ENCODE data around the gene ARAP2.

DNA sequence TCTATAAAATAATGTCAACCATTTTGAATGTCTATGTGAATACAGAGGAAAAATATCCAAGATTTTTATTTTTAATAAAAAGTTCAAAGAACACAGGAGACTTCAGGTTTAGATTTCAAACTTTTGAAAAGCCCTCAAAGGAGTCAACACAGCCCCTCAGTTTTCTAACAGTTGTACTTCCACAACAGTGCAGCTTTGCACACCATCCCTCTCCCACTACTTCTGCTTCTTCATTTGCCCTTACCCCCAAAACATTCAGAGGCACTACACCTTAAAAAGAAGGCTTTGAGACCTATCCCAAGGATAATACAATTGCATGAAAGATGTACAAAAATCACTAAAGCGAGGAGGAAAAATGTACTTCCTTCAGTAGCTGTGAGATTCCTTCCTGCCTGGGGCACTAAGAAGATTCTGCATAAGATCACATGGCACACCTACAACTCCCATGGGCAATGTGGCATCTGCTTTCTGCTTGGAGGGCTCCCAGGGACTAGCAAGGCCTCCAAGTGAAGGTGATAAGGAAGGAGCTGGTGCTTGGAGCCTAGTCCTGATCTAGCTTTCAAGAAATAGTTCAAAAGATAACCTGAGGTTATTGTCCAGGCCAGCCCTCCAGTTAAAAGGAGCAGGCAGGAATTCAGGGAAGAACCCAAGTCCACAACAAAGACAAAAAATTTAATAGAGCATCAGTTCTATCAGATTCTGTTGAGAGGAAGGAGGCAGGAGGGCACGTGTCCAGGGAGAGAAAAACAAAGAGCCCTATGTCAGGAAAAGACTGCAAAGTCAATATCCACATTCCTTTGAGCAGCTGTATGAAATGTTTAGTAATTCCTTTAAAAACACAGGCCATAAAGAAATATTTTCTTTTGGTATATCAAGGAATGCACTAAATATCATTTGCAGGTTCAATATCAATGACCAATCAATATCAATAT, 19.1 kb downstream of the ARAP2 start:
- TF ChIP-seq, protein P1, sequence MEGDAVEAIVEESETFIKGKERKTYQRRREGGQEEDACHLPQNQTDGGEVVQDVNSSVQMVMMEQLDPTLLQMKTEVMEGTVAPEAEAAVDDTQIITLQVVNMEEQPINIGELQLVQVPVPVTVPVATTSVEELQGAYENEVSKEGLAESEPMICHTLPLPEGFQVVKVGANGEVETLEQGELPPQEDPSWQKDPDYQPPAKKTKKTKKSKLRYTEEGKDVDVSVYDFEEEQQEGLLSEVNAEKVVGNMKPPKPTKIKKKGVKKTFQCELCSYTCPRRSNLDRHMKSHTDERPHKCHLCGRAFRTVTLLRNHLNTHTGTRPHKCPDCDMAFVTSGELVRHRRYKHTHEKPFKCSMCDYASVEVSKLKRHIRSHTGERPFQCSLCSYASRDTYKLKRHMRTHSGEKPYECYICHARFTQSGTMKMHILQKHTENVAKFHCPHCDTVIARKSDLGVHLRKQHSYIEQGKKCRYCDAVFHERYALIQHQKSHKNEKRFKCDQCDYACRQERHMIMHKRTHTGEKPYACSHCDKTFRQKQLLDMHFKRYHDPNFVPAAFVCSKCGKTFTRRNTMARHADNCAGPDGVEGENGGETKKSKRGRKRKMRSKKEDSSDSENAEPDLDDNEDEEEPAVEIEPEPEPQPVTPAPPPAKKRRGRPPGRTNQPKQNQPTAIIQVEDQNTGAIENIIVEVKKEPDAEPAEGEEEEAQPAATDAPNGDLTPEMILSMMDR (conservative IDR thresholded peaks at IDR 0.05; ENCODE audit: low read depth in 2 of 2), result no peak
- TF ChIP-seq CREB1 (CRISPR knock-in tag; IDR thresholded peaks at IDR 0.05; ENCODE audit: low read depth) (no peak), POLR2AphosphoS5 (IDR thresholded peaks at IDR 0.05; ENCODE audit: low read depth) (no peak), EZH2 (IDR thresholded peaks at IDR 0.05; ENCODE audit: low read depth, unreplicated experiment) (no peak), EZH2phosphoT487 (IDR thresholded peaks at IDR 0.05; ENCODE audit: unreplicated experiment) (no peak), ZNF462 (CRISPR knock-in tag; IDR thresholded peaks at IDR 0.05) (no peak)
- TF ChIP-seq, protein P2, sequence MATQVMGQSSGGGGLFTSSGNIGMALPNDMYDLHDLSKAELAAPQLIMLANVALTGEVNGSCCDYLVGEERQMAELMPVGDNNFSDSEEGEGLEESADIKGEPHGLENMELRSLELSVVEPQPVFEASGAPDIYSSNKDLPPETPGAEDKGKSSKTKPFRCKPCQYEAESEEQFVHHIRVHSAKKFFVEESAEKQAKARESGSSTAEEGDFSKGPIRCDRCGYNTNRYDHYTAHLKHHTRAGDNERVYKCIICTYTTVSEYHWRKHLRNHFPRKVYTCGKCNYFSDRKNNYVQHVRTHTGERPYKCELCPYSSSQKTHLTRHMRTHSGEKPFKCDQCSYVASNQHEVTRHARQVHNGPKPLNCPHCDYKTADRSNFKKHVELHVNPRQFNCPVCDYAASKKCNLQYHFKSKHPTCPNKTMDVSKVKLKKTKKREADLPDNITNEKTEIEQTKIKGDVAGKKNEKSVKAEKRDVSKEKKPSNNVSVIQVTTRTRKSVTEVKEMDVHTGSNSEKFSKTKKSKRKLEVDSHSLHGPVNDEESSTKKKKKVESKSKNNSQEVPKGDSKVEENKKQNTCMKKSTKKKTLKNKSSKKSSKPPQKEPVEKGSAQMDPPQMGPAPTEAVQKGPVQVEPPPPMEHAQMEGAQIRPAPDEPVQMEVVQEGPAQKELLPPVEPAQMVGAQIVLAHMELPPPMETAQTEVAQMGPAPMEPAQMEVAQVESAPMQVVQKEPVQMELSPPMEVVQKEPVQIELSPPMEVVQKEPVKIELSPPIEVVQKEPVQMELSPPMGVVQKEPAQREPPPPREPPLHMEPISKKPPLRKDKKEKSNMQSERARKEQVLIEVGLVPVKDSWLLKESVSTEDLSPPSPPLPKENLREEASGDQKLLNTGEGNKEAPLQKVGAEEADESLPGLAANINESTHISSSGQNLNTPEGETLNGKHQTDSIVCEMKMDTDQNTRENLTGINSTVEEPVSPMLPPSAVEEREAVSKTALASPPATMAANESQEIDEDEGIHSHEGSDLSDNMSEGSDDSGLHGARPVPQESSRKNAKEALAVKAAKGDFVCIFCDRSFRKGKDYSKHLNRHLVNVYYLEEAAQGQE (IDR thresholded peaks at IDR 0.05; ENCODE audit: unreplicated experiment), result no peak

All from GM23338 (cell line).